Calu3 (cell line): ENCODE measurements around the gene RASD2. TPM values are rescaled to one million over a fixed set of nuclear protein-coding genes. Genes with fewer than 3 reads are reported as not detected.

Source experiments
- BruUV-seq: library from RNA; stranded (reverse); fragments of 400-500 nt; replicated peaks from 2 replicates; lab custom pipeline; 2021; lab: Mats Ljungman, UMichigan
- CTCF ChIA-PET: fragments of 300-600 bp; sonication (Branson Sonifier 250); formaldehyde crosslinking; loops from one replicate; lab custom pipeline; 2022; ENCODE audit warnings: antibody characterized with exemption; lab: Charles Lee
- DNase-seq: peaks from one replicate; pipeline ENCODE4 v3.0.0; 2022
- H3K27ac Mint-ChIP-seq: one replicate; pipeline ENCODE4 v1.8.0; 2022; ENCODE audit warnings: mixed read lengths; ENCODE audit not compliant: unreplicated experiment
- H3K27me3 Mint-ChIP-seq: one replicate; pipeline ENCODE4 v1.8.0; 2022; ENCODE audit warnings: mixed read lengths; ENCODE audit not compliant: unreplicated experiment
- H3K36me3 Mint-ChIP-seq: one replicate; pipeline ENCODE4 v1.8.0; 2022; ENCODE audit warnings: mild to moderate bottlenecking, moderate library complexity, mixed read lengths; ENCODE audit not compliant: insufficient read depth, unreplicated experiment
- H3K4me1 Mint-ChIP-seq: one replicate; pipeline ENCODE4 v1.8.0; 2022; ENCODE audit warnings: mild to moderate bottlenecking, low read depth, mixed read lengths; ENCODE audit not compliant: unreplicated experiment
- H3K4me3 Mint-ChIP-seq: one replicate; pipeline ENCODE4 v1.8.0; 2022; ENCODE audit warnings: mild to moderate bottlenecking, low read depth, moderate library complexity, mixed read lengths; ENCODE audit not compliant: unreplicated experiment
- H3K9me3 Mint-ChIP-seq: one replicate; pipeline ENCODE4 v1.8.0; 2022; ENCODE audit warnings: low read depth, mixed read lengths; ENCODE audit not compliant: unreplicated experiment
- CTCF ChIP-seq: fragments of 200-600 bp; IDR thresholded peaks from one replicate; pipeline ENCODE4 v1.8.0; 2022; ENCODE audit warnings: antibody characterized with exemption; ENCODE audit not compliant: unreplicated experiment
- intact Hi-C: fragments of 100-400 bp; cut with micrococcal nuclease; formaldehyde crosslinking; loops from one replicate; pipeline ENCODE4 v1.10.0; 2022; ENCODE audit not compliant: unreplicated experiment
- total RNA-seq: library from RNA; stranded (reverse); gene quantifications from 2 replicates; pipeline ENCODE4 v1.2.3, GENCODE V29; 2022

RASD2 gene
- total RNA-seq, 1 experiment from 2014 or later = 0.14 TPM

- BruUV-seq = no TSS peak
- CTCF ChIA-PET = no interaction called here
Measured at GRCh38 chr22:35563211-35563610, 22.6 kb downstream of the RASD2 start.

GRCh38 chr22:35564975-35565867 lies 24.6 kb downstream of the RASD2 start:
- Mint-ChIP-seq H3K9me3 (no peaks in the 10 kb centered on the region), H3K4me3 (no peak overlapping the region), H3K4me1 (peaks cover 39% of the 10 kb centered on the region), H3K27me3 (peaks cover 91% of the 10 kb centered on the region), H3K27ac (no peak overlapping the region), H3K36me3 (peaks cover 8% of the 10 kb centered on the region)
- CTCF ChIA-PET = no interaction called here
- intact Hi-C loops = no loop called here
- TF ChIP-seq CTCF = no peak
- no TSS peak for BruUV-seq
- DNase-seq = no peak

More at GRCh38 chr22:35563211-35563610, 22.6 kb downstream of the RASD2 start:
- no peak for TF ChIP-seq CTCF
- peaks cover 84% of the 10 kb centered on the region for H3K27me3 Mint-ChIP-seq
- intact Hi-C loops = no loop called here
- peaks cover 22% of the 10 kb centered on the region for H3K4me1 Mint-ChIP-seq
- H3K36me3 Mint-ChIP-seq = peaks cover 8% of the 10 kb centered on the region
- H3K9me3 Mint-ChIP-seq = no peaks in the 10 kb centered on the region
- DNase-seq = no peak
- no peak overlapping the region for H3K27ac Mint-ChIP-seq
- H3K4me3 Mint-ChIP-seq = no peak overlapping the region

- CTCF ChIA-PET = no interaction called here
- H3K4me1 Mint-ChIP-seq = peaks cover 26% of the 10 kb centered on the region
- no TSS peak for BruUV-seq
- peaks cover 85% of the 10 kb centered on the region for H3K27me3 Mint-ChIP-seq
- H3K4me3 Mint-ChIP-seq = no peak overlapping the region
- no peaks in the 10 kb centered on the region for H3K9me3 Mint-ChIP-seq
- no peak overlapping the region for H3K27ac Mint-ChIP-seq
- no peak for TF ChIP-seq CTCF
- intact Hi-C loops = no loop called here
- no peak for DNase-seq
- no peaks in the 10 kb centered on the region for H3K36me3 Mint-ChIP-seq
Measured at GRCh38 chr22:35567351-35568141, 26.9 kb downstream of the RASD2 start.

- DNase-seq = no peak
- TF ChIP-seq CTCF = no peak
- no peak overlapping the region for H3K4me3 Mint-ChIP-seq
- intact Hi-C loops = no loop called here
- CTCF ChIA-PET = no interaction called here
- H3K4me1 Mint-ChIP-seq = peaks cover 18% of the 10 kb centered on the region
- H3K36me3 Mint-ChIP-seq = no peaks in the 10 kb centered on the region
- H3K9me3 Mint-ChIP-seq = no peaks in the 10 kb centered on the region
- H3K27me3 Mint-ChIP-seq = peaks cover 75% of the 10 kb centered on the region
- no peak overlapping the region for H3K27ac Mint-ChIP-seq
- BruUV-seq = no TSS peak
Measured at GRCh38 chr22:35568751-35569739, 28.4 kb downstream of the RASD2 start.
